C1 segment of cervical spinal cord (tissue), 14 donors: ENCODE measurements around the gene CELA1.

Source experiments
- DNase-seq, 14 donors: peaks; one replicate each; lab custom pipeline; 2025; lab: John Stamatoyannopoulos, UW

The CELA1 gene

DNA sequence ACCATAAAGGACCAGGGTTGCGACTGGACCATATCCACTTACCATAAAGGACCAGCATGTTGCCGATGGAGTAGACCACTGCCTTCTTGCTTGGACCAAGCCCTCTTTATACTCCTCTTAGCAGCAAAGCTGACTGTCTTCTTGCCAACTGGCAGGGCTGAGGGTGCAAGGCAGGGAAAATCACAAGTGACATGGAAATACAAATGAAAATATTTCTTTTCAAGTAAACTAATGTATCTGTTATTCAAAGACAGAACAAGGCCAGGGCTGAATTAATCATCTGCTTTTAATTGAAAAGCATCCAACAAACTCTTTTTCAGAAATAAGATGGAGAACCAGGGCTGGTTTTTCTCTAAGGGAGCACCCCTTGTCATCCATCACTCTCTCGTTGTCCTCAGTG lies at the start of gene CELA1:
Gene CELA1 (minus strand): TSS at position 99 of the 400 bp plus-strand sequence. CDS start 41 bp downstream, at position 58.
- no peak for DNase-seq

- DNase-seq, result no peak
Observed at GRCh38 chr12:51395283-51396230, 49.1 kb upstream of the CELA1 start.

- DNase-seq, result no peak
Observed at GRCh38 chr12:51393676-51394545, 47.4 kb upstream of the CELA1 start.

DNA sequence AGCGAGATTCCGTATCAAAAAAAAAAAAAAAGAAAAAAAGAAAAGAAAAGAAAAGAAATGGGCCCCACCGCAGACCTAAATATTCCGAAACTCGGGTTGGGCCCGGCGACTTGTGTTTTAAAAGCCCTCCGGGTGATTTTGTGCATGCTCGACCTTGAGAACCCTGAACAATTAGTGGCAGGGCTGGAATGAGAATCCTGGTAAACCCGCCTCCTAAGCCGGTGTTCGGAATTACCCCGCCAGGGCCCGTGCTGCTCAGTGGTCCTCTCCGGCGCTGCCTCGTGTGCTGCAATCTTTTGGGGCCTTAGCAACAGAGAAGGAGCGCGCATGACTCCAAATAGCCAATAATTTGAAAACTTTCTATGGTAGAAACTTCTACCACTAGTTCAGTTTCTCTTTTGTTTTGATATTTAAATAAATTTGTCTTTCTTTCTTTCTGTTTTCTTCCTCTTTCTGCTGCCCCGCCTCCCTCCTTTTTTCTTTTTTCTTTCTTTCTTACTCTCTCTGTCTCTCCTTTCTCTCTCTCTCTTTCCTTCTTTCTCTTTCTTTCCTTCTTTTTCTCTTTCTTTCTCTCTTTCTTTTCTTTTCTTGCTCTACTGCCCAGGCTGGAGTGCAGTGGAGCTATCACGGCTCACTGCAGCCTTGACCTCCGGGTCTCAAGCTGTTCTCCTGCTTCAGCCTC lies 46.2 kb upstream of the CELA1 start:
- peak in 3 of 14 donors; percentile 16 to 30 (median 29) for DNase-seq

DNA sequence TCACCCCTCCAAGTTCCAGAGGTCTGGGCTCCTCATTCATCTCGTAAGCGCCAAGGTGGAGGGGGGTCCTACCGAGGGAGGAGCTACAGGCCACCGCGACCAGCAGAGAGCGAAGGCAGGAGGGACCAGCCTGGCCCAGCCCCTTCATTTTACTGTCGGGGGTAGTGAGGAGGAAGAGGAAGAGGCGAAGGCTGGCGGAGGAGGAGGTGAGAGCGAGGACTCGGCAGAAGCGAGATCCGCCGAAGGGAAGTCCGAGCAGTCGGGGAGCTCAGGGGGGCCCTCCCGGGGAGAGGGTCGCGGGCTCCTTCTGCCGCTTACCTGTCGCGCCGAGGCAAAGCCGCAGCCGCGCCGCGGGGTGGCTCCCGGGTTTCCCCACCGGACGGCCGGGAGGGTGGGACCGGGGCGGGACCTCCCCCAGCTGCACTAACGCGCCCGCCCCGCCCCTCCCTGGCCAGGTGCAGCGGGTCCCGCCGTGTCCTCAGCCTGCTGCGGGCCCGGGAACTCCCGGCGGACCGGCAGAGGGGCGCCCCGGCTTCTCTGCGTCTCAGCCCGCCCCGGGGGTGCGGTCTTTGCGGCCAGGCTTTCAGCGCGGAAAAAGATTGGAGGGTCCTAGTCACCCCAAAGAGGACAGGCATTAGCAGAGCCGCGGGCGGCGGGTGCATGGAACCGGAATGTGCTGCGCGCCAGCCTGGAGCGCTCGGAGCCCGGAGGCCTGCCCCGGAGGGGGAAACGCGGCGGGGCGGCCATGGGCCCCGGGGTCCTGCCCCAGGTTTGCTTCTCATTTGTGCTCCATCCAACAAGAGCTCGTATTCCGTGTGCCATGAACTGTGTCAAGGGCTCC lies 45.0 kb upstream of the CELA1 start, which contains the start of gene GALNT6:
Gene GALNT6 (minus strand): TSS at position 124 of the 841 bp plus-strand sequence. CDS start 11,625 bp downstream, outside the sequence.
- DNase-seq, result peak in 7 of 14 donors; percentile 47 to 75 (median 62)

GRCh38 chr12:51390891-51391282 lies 44.4 kb upstream of the CELA1 start:
- peak in 8 of 14 donors; percentile 30 to 67 (median 50) for DNase-seq

GRCh38 chr12:51390457-51390856 lies 44.0 kb upstream of the CELA1 start:
- DNase-seq, result no peak

DNA sequence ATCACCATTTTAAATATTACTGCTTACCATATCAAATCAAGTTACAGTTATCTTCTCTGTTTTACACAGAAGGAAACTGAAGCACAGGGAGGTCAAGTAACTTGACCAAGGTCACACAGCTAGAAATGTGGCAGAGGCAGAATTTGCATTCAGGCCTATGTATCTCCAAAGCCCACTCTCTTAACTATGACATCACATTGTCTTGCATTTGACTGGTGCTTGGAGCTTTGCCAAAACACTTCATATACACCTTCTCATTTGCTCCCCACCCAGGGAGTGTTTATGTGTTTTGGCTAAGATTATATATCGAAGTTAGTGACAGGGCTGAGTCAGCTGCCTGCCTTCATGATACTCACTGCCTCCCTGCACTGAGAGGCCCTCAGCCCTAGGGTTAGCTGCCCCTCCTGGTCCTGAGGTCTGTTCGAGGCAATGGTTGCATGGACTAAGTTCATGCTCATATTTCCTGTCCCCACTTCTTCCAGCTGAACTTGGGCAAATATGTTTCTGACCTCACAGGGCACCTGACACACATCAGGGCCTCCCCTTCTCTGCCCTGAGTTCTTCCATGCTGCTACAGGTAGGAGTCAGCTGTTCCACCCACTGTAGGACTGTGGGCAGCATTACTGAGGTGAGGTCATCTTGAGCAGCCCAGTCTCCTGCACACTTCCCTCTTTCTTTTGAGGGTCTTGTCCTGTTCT lies 43.0 kb upstream of the CELA1 start:
- DNase-seq, result peak in 2 of 14 donors; percentile 17 to 32

GRCh38 chr12:51388846-51389245 lies 42.4 kb upstream of the CELA1 start:
- DNase-seq, result peak in 8 of 14 donors; percentile 4 to 46 (median 29)

DNA sequence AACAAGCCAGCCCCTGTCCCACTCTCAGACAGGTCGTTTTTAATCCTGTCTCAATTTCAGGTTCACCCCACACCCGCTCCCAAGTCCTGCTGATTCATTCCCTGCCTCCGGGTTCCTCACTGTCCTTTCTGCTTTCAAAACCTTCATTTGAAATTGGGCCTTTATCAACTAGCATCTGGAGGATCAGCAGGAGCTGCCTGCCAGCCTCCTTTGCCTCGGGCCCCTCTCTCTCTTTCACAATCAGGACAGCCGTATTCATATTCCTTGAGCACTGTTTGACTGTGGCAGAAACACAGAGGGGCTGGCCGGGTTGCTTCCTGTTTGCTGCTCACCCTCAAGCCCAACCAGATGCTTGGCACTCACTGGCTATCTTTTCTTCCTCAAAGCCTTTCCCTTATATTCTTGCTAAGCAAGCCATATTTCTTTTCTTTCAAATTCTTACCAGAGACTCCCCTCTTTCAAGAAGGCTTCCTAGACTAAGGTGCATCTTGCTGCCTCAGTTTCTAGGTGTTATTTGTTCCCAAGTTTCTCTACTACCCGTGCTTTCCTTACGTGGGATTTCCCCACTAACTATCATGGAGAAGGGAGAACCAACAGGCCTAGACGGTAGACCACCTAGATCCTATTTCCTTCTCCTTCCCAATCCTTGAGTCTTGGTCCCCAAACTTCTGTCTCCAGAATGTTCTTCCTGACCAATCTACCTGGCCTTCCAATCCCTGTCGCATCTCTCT lies 41.8 kb upstream of the CELA1 start:
- peak in 7 of 14 donors; percentile 12 to 60 (median 45) for DNase-seq

DNA sequence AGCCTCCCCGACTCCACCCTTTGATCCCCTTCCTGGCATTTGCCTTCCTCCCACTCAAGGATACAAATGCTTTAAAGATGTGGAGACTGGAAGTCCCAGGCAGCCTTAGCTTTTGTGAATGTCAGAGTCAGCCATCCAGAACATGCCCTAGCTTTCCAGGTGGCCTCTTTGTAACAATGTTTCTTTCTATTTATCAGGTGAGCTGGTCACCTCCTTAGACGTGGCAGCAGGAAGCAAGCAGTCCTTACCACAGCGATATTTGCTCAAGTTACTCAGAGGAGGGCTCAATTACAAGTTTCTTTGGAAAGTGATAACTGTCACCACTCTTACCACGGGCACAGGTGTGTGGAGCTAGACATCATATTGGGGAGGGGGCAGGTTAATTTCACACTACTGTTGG lies 39.9 kb upstream of the CELA1 start:
- no peak for DNase-seq

GRCh38 chr12:51383269-51383905 lies 36.9 kb upstream of the CELA1 start:
- DNase-seq, result no peak

- no peak for DNase-seq
Observed at GRCh38 chr12:51382173-51382572, 35.7 kb upstream of the CELA1 start.

DNA sequence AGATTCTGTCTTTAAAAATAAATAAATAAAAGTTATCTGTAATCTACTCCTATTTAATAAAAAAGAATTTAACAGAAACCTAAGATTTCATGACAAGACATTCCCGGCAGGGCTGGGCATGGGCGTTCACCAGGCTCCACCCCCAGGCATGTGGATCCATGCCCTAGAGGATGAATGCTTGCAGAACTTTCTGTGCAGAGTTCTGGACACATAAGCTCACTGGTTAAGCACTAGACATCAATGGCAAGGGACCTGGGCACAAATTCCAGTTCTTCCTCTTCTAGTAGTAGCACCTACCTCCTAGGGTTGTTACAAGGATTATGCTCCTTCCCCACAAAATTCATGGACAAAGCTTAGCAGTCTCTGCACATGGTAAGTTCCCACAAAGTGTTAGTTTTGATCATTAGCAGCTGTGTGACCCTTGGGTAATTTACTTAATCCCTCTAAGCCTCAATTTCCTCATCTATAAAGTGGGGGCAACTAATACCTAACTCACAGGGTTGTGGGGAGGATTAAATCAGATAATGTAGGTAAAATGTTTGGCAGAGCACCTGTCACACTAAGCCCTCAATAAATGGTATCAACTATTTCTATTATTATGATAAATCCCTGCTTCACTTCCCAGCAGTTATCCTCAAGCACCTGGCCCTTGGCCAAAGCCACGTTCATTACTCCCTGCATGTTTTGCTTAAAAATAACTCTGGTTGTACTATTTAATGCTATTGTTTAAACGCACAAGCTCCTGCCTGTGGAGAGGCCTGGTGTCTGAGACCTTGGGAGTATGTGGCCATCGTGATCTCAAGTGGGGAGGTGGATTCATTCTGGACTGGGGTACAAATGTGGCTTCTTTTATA lies 35.0 kb upstream of the CELA1 start:
- no peak for DNase-seq

- DNase-seq, result no peak
Observed at GRCh38 chr12:51379571-51379970, 33.1 kb upstream of the CELA1 start.

- DNase-seq, result no peak
Observed at GRCh38 chr12:51378749-51379148, 32.3 kb upstream of the CELA1 start.

- no peak for DNase-seq
Observed at GRCh38 chr12:51377099-51377984, 30.9 kb upstream of the CELA1 start.
